Loucy (cell line): ENCODE measurements around the gene PPIL1.

ENCODE experiments used
- EZH2phosphoT487 ChIP-seq: fragments of 200-600 bp; IDR thresholded peaks from 2 replicates; pipeline ENCODE4 v1.6.1; 2018; ENCODE audit warnings: antibody characterized with exemption, mild to moderate bottlenecking, moderate library complexity, borderline replicate concordance
- TF ChIP-seq, protein P1 (sequence below): fragments of 200-600 bp; sonication (generic); conservative IDR thresholded peaks from 2 replicates; pipeline ENCODE4 v1.5.1; 2014; ENCODE audit warnings: mild to moderate bottlenecking, antibody characterized with exemption, low read length

DNA sequence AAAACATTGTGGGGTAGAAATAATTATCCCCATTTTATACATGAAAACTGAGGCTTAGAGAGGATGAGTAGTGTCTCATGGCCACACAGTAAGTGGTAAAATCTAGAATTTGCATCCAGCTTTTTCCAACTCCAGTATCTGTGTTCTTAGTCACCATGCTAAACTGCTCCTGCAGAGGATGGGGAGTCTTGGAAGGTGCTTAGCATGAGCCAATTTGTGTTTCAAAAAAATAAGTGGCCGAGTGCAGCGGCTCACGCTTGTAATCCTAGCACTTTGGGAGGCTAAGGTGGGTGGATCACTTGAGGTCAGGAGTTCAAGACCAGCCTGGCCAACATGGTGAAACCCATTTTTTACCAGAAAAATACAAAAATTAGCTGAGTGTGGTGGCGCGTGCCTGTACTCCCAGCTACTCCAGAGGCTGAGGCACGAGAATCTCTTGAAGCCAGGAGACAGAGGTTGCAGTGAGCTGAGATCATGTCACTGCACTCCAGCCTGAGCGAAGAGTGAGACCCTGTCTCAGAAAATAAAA lies 13.6 kb upstream of the PPIL1 start:
- TF ChIP-seq, protein P1, sequence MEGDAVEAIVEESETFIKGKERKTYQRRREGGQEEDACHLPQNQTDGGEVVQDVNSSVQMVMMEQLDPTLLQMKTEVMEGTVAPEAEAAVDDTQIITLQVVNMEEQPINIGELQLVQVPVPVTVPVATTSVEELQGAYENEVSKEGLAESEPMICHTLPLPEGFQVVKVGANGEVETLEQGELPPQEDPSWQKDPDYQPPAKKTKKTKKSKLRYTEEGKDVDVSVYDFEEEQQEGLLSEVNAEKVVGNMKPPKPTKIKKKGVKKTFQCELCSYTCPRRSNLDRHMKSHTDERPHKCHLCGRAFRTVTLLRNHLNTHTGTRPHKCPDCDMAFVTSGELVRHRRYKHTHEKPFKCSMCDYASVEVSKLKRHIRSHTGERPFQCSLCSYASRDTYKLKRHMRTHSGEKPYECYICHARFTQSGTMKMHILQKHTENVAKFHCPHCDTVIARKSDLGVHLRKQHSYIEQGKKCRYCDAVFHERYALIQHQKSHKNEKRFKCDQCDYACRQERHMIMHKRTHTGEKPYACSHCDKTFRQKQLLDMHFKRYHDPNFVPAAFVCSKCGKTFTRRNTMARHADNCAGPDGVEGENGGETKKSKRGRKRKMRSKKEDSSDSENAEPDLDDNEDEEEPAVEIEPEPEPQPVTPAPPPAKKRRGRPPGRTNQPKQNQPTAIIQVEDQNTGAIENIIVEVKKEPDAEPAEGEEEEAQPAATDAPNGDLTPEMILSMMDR: no peak
- no peak for TF ChIP-seq EZH2phosphoT487
